GM19438 (cell line): ENCODE results near the gene RNF112.

Source experiments
- ATAC-seq: cut with Tn5 transposase; IDR thresholded peaks from one replicate; pipeline ENCODE4 v1.9.1; 2021; ENCODE audit warnings: low read depth; ENCODE audit not compliant: unreplicated experiment

Gene RNF112

GRCh38 chr17:19387921-19388521, 23.0 kb upstream of the RNF112 start:
- ATAC-seq = no peak

- ATAC-seq = no peak
Measured at GRCh38 chr17:19388791-19389785, 21.9 kb upstream of the RNF112 start.

- no peak for ATAC-seq
Measured at GRCh38 chr17:19390951-19391350, 20.1 kb upstream of the RNF112 start.

- no peak for ATAC-seq
Measured at GRCh38 chr17:19391432-19391831, 19.6 kb upstream of the RNF112 start.

GRCh38 chr17:19392303-19392702, 18.7 kb upstream of the RNF112 start:
- ATAC-seq = no peak

- no peak for ATAC-seq
Measured at GRCh38 chr17:19397556-19398041, 13.4 kb upstream of the RNF112 start.

GRCh38 chr17:19398301-19399181, 12.5 kb upstream of the RNF112 start:
- ATAC-seq = no peak

GRCh38 chr17:19399750-19400450, 11.1 kb upstream of the RNF112 start:
- ATAC-seq = no peak

GRCh38 chr17:19401321-19402010, 9.6 kb upstream of the RNF112 start:
- ATAC-seq = no peak

GRCh38 chr17:19402171-19402570, 8.9 kb upstream of the RNF112 start:
- no peak for ATAC-seq

- no peak for ATAC-seq
Measured at GRCh38 chr17:19403021-19403420, 8.0 kb upstream of the RNF112 start.

GRCh38 chr17:19404264-19404663, 6.8 kb upstream of the RNF112 start:
- no peak for ATAC-seq

GRCh38 chr17:19405114-19405513, 5.9 kb upstream of the RNF112 start:
- no peak for ATAC-seq

- no peak for ATAC-seq
Measured at GRCh38 chr17:19407601-19408345, 3.3 kb upstream of the RNF112 start.

GRCh38 chr17:19408346-19408710, 2.7 kb upstream of the RNF112 start:
- ATAC-seq = no peak

GRCh38 chr17:19409066-19409465, 2.0 kb upstream of the RNF112 start:
- no peak for ATAC-seq

GRCh38 chr17:19409509-19409908, 1.5 kb upstream of the RNF112 start:
- ATAC-seq = no peak

GRCh38 chr17:19410091-19410490, 941 bp upstream of the RNF112 start:
- no peak for ATAC-seq

- ATAC-seq = no peak
Measured at GRCh38 chr17:19411631-19412030, 599 bp downstream of the RNF112 start.
